MCF 10A (cell line): ENCODE results near the gene KIF6. TPM values are rescaled to one million over a fixed set of nuclear protein-coding genes. Genes with fewer than 3 reads are reported as not detected.

ENCODE experiments used
- Bru-seq: library from RNA; stranded (reverse); fragments of 400-500 nt; gene quantifications from one replicate; lab custom pipeline; 2021; lab: Mats Ljungman, UMichigan
- BruChase-seq, 2 experiments: library from RNA; stranded (reverse); fragments of 400-500 nt; gene quantifications; one replicate each; lab custom pipeline; 2021; lab: Mats Ljungman, UMichigan
- BruUV-seq: library from RNA; stranded (reverse); fragments of 400-500 nt; replicated peaks from 2 replicates; lab custom pipeline; 2021; lab: Mats Ljungman, UMichigan
- CTCF ChIA-PET: fragments of 300-600 bp; sonication (Branson Sonifier 250); formaldehyde crosslinking; extraction: SDS; loops from one replicate; lab custom pipeline; 2021; ENCODE audit warnings: antibody characterized with exemption, inconsistent platforms; lab: Yijun Ruan, JAX
- POLR2A ChIA-PET: fragments of 300-600, 350-650 bp; sonication (Branson Sonifier 250); formaldehyde crosslinking; extraction: SDS; loops from one replicate; lab custom pipeline; 2020; ENCODE audit warnings: antibody characterized with exemption, inconsistent platforms; lab: Yijun Ruan, JAX
- DNase-seq: peaks from one replicate; pipeline ENCODE4 v3.0.0-alpha.2; 2018; ENCODE audit not compliant: unreplicated experiment
- H3K27ac Mint-ChIP-seq: one replicate; pipeline ENCODE4 v1.8.0; 2022; ENCODE audit warnings: mild to moderate bottlenecking, low read depth, mixed read lengths; ENCODE audit not compliant: unreplicated experiment
- H3K27me3 Mint-ChIP-seq: one replicate; pipeline ENCODE4 v1.8.0; 2022; ENCODE audit warnings: mixed read lengths; ENCODE audit not compliant: insufficient read depth, unreplicated experiment
- H3K36me3 Mint-ChIP-seq: one replicate; pipeline ENCODE4 v1.8.0; 2022; ENCODE audit warnings: mild to moderate bottlenecking, moderate library complexity, mixed read lengths; ENCODE audit not compliant: insufficient read depth, unreplicated experiment
- H3K4me1 Mint-ChIP-seq: one replicate; pipeline ENCODE4 v1.8.0; 2022; ENCODE audit warnings: mixed read lengths; ENCODE audit not compliant: insufficient read depth, unreplicated experiment
- H3K4me3 Mint-ChIP-seq: one replicate; pipeline ENCODE4 v1.8.0; 2022; ENCODE audit warnings: mild to moderate bottlenecking, moderate library complexity, mixed read lengths; ENCODE audit not compliant: unreplicated experiment
- H3K9me3 Mint-ChIP-seq: one replicate; pipeline ENCODE4 v1.8.0; 2022; ENCODE audit warnings: mixed read lengths; ENCODE audit not compliant: unreplicated experiment
- intact Hi-C: fragments of 100-400 bp; cut with micrococcal nuclease; formaldehyde crosslinking; loops from 2 replicates; pipeline ENCODE4 v1.14.1; 2022
- long read RNA-seq: library from polyadenylated mRNA; stranded (forward); transcript quantifications from one replicate; pipeline ENCODE4 v2.0.0, GENCODE V29; 2022
- total RNA-seq: library from RNA; stranded (reverse); gene quantifications from 2 replicates; pipeline ENCODE4 v1.2.3, GENCODE V29; 2022
- TF ChIP-seq, protein P1 (sequence below): fragments of 200-600 bp; IDR thresholded peaks from one replicate; pipeline ENCODE4 v1.8.0; 2022; ENCODE audit warnings: antibody characterized with exemption, mild to moderate bottlenecking; ENCODE audit not compliant: unreplicated experiment

Gene KIF6, protein sequence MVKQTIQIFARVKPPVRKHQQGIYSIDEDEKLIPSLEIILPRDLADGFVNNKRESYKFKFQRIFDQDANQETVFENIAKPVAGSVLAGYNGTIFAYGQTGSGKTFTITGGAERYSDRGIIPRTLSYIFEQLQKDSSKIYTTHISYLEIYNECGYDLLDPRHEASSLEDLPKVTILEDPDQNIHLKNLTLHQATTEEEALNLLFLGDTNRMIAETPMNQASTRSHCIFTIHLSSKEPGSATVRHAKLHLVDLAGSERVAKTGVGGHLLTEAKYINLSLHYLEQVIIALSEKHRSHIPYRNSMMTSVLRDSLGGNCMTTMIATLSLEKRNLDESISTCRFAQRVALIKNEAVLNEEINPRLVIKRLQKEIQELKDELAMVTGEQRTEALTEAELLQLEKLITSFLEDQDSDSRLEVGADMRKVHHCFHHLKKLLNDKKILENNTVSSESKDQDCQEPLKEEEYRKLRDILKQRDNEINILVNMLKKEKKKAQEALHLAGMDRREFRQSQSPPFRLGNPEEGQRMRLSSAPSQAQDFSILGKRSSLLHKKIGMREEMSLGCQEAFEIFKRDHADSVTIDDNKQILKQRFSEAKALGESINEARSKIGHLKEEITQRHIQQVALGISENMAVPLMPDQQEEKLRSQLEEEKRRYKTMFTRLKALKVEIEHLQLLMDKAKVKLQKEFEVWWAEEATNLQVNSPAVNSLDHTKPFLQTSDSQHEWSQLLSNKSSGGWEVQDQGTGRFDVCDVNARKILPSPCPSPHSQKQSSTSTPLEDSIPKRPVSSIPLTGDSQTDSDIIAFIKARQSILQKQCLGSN
- 0.91 and 1.3 TPM in 2 replicates for total RNA-seq
- Bru-seq, nascent RNA, result percentile 25 among the genes with signal in this experiment
- BruChase-seq, experiment 1, labeled RNA remaining after a 6-hour chase, result percentile 18 among the genes with signal in this experiment
- percentile 23 among the genes with signal in this experiment for BruChase-seq, experiment 2, labeled RNA remaining after a 2-hour chase
- long read RNA-seq, result 0 reads

DNA sequence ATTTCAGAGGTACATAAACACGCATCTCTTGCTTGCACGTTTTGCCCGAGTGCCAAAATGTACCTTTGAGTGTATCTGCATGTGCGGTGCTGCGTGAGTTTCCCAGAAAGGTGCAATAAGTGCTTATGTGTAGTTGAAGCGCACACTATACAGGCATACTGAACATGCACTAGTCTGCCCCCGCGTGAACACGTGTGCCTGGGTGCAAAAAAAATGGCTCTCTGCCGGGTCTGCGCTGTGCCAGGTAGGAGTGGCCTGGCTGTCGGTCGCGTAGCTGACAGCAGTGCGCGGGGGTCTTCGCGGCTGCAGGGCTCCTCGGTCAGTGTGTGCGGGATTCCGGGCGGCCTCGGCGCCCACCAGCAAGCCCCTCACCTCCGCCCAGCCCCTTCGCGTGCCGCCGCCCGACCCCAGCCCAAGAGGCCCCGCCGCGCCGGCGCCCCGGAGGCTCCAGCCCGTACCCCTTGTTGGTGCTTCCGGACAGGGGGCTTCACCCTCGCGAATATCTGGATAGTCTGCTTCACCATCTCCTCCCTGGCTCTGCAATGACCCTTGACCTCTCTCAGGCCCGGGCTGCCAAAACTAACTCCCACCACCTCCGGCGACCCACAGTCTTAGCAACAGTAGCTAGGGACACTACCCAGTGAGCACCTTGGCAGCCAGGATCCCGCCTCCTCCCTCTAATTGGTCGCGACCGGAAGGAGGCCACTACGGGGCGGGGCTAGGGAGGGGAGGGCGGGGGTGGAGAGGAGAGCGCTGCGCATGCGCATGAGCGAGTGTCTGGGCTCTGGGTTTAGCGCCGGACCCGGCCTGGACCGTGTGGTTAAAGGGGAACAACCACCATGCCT, at the start of gene KIF6:
KIF6 (minus strand) TSS at position 622 of the 845 bp plus-strand sequence; CDS start at position 524, 98 bp downstream.
- Mint-ChIP-seq H3K27ac (peak within 1 kb of the TSS; percentile 97), H3K36me3 (no peaks in the 10 kb centered on the region), H3K27me3 (no peaks in the 10 kb centered on the region), H3K4me1 (no peaks in the 10 kb centered on the region), H3K4me3 (peak within 1 kb of the TSS; percentile 96), H3K9me3 (no peaks in the 10 kb centered on the region)
- peak; percentile 94 for DNase-seq
- BruUV-seq, result no TSS peak
- intact Hi-C loops, result no loop called here
- TF ChIP-seq, protein P1, sequence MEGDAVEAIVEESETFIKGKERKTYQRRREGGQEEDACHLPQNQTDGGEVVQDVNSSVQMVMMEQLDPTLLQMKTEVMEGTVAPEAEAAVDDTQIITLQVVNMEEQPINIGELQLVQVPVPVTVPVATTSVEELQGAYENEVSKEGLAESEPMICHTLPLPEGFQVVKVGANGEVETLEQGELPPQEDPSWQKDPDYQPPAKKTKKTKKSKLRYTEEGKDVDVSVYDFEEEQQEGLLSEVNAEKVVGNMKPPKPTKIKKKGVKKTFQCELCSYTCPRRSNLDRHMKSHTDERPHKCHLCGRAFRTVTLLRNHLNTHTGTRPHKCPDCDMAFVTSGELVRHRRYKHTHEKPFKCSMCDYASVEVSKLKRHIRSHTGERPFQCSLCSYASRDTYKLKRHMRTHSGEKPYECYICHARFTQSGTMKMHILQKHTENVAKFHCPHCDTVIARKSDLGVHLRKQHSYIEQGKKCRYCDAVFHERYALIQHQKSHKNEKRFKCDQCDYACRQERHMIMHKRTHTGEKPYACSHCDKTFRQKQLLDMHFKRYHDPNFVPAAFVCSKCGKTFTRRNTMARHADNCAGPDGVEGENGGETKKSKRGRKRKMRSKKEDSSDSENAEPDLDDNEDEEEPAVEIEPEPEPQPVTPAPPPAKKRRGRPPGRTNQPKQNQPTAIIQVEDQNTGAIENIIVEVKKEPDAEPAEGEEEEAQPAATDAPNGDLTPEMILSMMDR, result no peak
- POLR2A ChIA-PET, result interaction anchor here (0.7 to 0.9 kb wide), 2 partner anchors 104 to 277 kb away, joined by 3 read pairs; no protein-coding TSS in a partner anchor
- CTCF ChIA-PET, result interaction anchor here (0.6 to 0.7 kb wide), 2 partner anchors 244 to 1805 kb away, joined by 3 to 4 read pairs; no protein-coding TSS in a partner anchor

DNA sequence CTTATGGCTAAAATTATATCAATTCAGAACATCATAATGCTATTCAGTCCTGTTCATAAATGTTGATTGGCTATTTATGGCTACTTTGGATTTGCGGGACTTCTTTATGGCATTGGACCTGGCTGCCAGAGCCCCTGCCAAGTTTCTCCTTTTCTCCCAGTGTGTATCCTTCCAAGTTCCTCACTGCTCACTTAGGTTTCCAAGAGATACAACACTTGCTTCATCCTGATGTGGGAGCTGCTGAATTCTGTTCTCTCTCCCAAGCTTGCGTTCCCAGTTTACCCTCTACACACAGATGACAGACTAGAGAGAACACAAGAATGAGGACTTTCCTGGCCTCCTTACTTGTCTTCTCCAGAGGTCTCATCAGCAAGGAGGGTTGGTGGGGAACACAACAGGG, 48.6 kb upstream of the KIF6 start:
- TF ChIP-seq, protein P1, result no peak
- Mint-ChIP-seq H3K27ac (no peak overlapping the region), H3K4me3 (no peak overlapping the region), H3K36me3 (no peaks in the 10 kb centered on the region), H3K27me3 (no peaks in the 10 kb centered on the region), H3K4me1 (no peaks in the 10 kb centered on the region), H3K9me3 (no peaks in the 10 kb centered on the region)
- ChIA-PET CTCF (interaction anchor here (0.6 to 0.9 kb wide), 4 partner anchors 10 to 366 kb away, joined by 3 to 4 read pairs (median 3); no protein-coding TSS in a partner anchor), POLR2A (interaction anchor here (0.6 to 1.3 kb wide), 2 partner anchors 9 to 87 kb away, joined by 3 read pairs; no protein-coding TSS in a partner anchor)
- intact Hi-C loops, result no loop called here
- no TSS peak for BruUV-seq
- no peak for DNase-seq

DNA sequence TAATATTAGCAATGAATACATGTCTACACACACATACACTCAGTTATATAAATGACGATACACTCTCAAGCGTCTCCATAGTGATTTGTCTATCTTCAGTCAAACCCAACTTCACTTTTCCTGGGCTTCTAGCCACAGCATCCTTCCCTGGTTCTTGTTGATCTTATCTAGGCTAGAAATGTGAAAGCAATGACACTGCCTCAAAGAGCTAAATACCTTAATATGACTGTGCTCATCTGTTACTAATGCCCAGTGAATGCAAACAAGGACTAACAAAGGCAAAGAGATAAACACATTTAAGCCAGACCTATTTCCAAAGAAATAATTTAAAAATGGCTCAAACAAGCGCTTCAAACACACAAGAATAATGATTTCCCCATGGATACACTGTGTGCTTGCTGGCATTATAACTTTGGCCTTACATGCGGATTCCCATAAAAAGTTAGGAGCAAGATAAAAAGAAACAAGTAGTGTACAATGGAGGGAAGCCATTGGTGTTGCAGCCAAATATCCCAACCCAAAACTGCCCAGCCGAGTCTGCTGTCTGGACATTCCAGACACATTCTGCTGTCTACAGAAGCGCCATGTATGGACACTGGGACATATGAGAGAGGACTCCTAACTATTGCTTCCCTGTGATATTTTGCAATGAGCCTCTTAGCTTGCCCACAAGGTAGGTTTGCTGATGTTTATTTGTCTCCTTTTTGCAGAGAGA, 47.5 kb upstream of the KIF6 start:
- POLR2A ChIA-PET, result interaction anchor here (1.3 kb wide), 1 partner anchor 11 kb away, joined by 3 read pairs; no protein-coding TSS in a partner anchor
- Mint-ChIP-seq H3K27ac (no peak overlapping the region), H3K9me3 (no peaks in the 10 kb centered on the region), H3K36me3 (no peaks in the 10 kb centered on the region), H3K4me1 (no peaks in the 10 kb centered on the region), H3K4me3 (no peak overlapping the region), H3K27me3 (no peaks in the 10 kb centered on the region)
- DNase-seq, result no peak
- BruUV-seq, result no TSS peak
- intact Hi-C loops, result no loop called here
- CTCF ChIA-PET, result interaction anchor here (0.6 to 1.1 kb wide), 2 partner anchors 80 to 109 kb away, joined by 3 read pairs; no protein-coding TSS in a partner anchor
- TF ChIP-seq, protein P1, result no peak
